GM10847 (cell line): ENCODE results near the gene RAB23.

Experiments used
- POLR2A ChIP-seq: IDR thresholded peaks from 2 replicates; pipeline ENCODE4 v1.6.1; 2011; ENCODE audit not compliant: insufficient read length; ENCODE audit errors: extremely low read depth

Gene RAB23

DNA sequence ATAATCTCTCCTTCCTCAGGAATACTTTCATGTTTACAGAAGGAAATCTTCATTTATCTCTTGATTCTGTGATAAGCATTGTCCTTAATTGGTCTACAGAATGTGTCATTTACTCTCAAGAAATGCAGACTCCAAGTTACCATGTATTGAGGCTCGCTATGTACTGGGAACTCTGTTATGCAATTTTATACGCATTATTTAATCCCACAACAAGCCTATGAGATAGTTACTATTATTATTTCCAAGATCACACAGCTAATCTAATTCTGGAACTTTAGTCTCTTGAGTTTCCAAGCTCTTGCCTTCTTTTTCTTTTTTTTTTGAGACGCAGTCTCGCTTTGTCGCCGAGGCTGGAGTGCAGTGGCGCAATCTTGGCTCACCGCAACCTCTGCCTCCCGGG is 30.0 kb upstream of the RAB23 start:
- TF ChIP-seq POLR2A, result no peak

DNA sequence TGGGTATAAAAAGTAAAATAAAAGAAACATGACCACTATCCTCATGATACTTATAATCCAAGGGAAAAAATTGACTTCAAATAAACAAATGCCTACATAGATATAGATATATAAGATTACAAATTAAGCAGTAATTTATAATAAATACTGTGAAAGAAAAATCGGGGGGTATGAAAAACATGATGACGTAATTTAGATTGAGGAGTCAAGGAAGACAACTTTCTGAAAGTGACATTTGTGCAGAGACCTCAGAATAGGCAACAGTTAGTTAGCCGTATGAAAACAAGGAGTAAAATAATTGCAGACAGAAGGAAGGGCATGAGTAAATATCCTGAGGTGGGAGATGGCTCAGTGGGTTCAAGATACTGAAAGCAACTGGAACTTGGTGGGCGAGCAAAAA is 28.2 kb upstream of the RAB23 start:
- TF ChIP-seq POLR2A, result no peak

DNA sequence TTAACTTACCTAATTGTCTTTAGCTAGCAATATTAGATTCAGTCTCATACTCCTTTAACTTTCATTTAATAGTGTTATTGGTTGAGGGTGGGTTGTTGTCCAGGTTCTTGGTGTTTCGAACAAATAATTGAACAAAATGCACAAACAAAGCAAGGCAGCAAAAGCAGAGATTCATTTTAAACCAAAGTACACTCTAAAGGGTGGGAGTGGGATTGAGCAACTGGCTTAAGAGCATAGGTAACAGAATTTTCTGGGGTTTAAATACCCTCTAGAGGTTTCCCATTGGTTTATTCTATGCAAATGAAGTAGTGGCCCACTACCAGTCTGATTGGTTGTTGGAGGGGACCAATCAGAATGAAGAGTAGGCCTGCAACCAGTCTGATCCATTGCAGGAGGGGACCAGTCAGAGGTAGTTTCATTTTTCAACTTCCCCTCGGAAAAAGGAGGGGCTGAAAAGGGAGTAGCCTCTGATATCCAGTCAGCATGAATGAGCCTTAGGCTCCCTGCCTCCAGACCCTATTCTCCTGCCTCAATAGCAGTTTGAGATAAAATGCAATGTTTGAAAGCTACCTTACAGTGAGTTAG is 26.3 kb upstream of the RAB23 start:
- TF ChIP-seq POLR2A, result no peak

- TF ChIP-seq POLR2A, result no peak
Observed at GRCh38 chr6:57247603-57248002, 25.5 kb upstream of the RAB23 start.

DNA sequence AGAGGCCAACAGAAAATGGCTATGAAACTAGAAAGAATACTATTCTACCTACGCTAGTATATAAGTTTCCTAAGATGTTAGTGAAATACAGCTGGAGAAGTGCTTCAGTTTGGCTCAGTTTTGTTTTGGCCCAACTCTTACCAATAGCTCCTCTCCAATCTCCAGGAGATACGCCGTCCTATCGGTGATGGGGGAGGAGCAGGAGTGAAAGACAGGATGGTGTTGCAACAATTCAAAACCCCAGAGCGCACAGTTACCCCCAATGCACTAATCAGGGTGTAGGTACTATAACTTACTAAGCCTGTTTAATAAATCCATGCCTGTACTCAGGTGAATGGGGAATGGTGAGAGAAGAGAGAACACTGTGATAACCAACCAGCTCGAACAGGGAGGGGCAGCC is 24.2 kb upstream of the RAB23 start:
- TF ChIP-seq POLR2A, result no peak

DNA sequence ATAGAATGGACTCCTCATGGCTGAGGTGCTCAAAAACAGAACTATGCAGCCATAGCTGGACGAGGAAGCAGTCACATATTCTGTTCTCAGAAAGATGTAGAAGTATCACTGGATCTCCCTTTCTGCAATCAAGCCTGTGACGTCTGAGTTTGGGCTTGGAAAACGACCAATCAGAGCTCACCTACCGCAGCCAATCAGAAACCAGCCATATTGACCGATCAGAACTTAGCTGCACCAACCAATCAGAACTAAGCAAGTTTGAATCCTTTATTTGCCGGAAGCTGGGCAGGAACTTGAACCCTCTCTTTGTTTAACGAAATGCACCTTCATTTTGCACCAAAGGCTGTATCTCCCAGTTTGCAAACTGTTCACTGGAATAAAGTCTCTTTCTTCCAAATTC is 21.8 kb upstream of the RAB23 start:
- TF ChIP-seq POLR2A, result no peak

- no peak for TF ChIP-seq POLR2A
Observed at GRCh38 chr6:57242505-57242904, 20.4 kb upstream of the RAB23 start.

DNA sequence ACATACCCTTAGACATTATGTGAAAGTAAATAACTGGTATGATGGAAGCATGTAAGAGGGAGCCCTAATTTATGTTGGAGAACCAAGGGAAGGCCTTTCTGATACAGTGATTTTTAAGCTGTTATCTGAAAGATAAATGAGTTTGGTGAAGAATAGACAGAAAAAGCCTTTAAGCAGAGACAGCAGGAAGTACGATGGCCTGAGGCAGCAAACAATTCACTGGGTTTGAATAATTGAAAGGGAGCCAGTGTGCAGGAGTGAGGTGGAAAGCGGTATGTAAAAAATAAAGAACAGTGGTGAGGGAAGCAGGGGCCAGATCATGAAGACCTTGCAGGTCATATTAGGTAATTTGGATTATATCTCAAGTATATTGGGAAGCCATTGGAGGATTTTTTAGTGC is 4.1 kb upstream of the RAB23 start:
- no peak for TF ChIP-seq POLR2A

DNA sequence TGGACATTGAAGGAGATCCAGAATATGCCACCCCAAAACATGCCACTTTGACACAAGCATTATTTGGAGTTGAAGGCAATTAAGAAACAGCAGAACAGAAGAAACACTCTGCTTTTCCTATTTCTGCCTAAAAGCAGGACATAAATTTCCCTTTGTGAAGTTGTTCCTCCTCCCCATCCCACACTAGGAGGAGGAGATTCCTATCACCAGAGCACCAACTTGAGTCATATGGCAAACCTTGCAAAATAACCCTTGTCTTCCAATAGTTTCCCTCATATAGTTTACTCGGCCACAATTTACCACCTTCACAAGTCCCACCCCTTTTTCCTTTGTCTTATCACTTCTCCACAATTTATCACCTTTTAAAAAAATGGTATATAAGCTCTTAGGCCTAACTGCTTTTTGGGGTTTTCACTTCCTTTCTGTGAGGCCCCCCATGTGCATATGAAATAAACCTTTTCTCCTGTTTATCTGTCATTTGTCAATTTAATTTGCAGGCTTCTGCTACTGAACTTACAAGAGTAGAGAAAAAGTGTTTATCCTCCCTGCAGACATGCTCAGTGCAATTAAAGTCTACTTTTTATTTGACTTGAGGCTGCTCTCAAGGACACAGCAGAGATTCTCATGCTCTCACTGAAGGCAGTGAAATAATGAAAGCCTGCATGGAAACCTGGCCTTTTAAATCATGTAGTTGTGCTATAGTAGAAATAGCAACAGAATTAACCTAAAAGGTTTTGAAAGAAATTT is 2.8 kb upstream of the RAB23 start:
- no peak for TF ChIP-seq POLR2A

DNA sequence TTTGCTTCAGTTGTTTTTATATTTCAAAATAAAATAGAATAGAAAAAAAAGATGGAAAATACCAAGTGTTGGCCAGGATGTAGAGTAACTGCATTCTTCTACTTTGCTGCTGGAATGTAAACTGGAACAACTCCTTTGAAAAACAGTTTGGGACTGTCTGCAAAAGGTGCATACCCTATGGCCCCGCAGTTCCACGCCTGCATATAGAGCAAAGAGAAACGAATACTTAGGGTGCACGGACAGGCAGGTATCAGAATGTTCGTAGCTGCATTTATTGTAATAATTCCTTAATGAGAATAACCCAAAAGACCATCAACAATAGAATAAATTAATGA is 603 bp upstream of the RAB23 start:
- no peak for TF ChIP-seq POLR2A

DNA sequence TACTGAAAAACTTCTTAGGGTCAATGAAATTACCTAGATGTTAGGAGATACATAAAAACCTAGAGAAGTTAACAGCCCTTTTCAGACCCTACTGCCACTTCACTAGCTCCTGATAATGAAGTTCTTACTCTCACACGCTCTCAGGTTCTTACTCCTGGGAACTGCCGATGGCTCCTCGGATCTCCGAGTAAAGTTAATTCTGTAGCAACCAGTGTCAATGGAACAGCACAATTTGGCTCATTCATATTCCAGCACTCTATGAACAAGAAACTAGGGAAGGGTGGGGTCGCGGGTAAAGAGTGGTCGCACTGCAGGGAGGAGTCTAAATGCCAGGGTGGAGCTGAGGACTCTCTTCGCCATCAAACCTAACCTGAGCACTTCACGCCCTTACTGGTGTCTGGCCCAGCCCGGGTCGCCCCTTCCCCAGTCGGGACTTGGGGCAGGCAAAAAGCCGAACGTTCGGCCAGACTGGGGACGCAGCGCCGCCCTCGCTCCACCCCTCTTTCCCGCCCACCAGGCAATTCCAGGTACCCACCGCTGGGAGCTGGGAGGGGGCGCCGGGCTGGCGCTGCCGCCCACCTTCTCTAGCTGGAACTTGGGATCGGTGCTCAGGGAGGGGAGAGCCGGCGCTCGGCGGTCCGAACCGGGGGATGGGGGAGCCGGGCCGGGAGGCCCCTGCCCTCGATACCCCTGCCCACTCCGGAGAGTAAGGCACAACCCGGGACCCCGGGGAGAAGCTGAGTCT is 744 bp downstream of the RAB23 start:
- peak; percentile 39 for TF ChIP-seq POLR2A

- no peak for TF ChIP-seq POLR2A
Observed at GRCh38 chr6:57220083-57220703, 1.9 kb downstream of the RAB23 start.

GRCh38 chr6:57217270-57217669 is 4.8 kb downstream of the RAB23 start:
- TF ChIP-seq POLR2A, result no peak

DNA sequence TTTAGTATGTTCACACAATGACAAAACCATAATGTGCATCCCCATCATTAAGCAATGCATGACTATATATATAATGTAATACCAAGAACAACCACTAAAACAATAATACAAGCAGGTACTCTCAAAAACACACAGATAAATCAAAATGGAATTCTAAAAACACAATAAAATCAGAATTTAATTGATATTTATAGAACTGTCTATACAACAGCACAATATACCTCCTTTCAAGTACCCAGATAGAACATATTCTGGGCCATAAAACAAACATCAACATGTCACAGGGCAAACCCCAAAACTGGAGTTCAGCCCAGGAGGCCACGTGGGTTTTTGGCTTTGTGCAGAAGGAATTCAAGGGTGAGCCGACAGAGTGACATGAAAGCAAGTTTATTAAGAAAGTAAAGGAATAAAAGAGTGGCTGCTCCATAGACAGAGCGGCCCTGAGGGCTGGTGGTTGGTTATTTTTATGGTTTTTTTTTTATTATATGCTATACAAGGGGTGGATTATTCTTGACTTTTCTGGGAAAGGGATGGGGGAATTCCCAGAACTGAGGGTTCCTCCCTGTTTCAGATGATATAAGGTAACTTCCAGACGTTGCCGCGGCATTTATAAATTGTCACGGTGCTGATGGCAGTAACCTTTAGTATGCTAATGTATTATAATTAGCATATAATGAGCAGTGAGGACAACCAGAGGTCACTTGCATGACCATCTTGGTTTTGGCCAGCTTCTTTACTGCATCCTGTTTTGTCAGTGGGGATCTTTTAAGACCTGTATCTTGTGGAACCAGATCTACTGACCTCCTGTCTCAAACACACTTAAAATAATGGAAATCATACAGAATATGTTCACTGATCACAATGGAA is 5.6 kb downstream of the RAB23 start:
- TF ChIP-seq POLR2A, result no peak

GRCh38 chr6:57215260-57215659 is 6.8 kb downstream of the RAB23 start:
- no peak for TF ChIP-seq POLR2A

DNA sequence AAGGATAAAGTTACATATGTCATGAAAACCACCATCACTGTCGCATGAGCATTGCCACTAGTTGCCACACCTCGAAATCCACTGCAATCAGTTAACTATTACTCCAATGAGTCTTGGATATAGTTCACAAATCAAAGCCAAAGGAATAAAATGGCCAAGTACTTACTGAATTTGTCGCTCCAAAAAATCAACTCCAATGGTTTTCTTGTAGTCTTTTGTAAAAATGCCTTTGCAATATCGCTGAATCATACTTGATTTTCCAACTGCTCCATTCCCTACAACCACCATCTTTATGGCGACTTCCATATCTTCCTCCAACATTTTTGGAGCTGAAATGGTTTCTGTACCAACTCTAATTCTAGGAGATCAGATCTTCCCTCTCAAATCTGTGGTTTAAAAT is 12.0 kb downstream of the RAB23 start:
- TF ChIP-seq POLR2A, result no peak

- TF ChIP-seq POLR2A, result no peak
Observed at GRCh38 chr6:57209030-57209429, 13.1 kb downstream of the RAB23 start.
